ENCODE results near the gene TGFB3. TPM values are rescaled to one million over a fixed set of nuclear protein-coding genes. Genes with fewer than 3 reads are reported as not detected.

TGFB3 gene
- total RNA-seq, 2 donors from 2014 or later: 6.1 to 6.8 TPM

GRCh38 chr14:76002383-76002782, 20.6 kb upstream of the TGFB3 start:
- Mint-ChIP-seq H3K27me3 (ENCODE audit: insufficient read depth) (no peaks in the 10 kb centered on the region), H3K36me3 (ENCODE audit: low read depth) (peaks cover 77% of the 10 kb centered on the region), H3K27ac (no peak overlapping the region), H3K4me1 (peaks cover 10% of the 10 kb centered on the region), H3K4me3 (no peak overlapping the region), H3K9me3 (peaks cover 26% of the 10 kb centered on the region)
- no peak for TF ChIP-seq CTCF (conservative IDR thresholded peaks at IDR 0.05)
- H3K9me3 ChIP-seq (ENCODE audit: control insufficient read depth, low read length): peaks cover 21% of the 10 kb centered on the region
- H3K9ac ChIP-seq (ENCODE audit: extremely low read depth, low read length, poor library complexity, severe bottlenecking): no peak overlapping the region
- H3K36me3 ChIP-seq (ENCODE audit: control insufficient read depth, insufficient read depth, low read length): peaks cover 74% of the 10 kb centered on the region
- H3K4me3 ChIP-seq (ENCODE audit: low read length): no peak overlapping the region
- no peak for DNase-seq
- WGBS, 2 experiments (ENCODE audit: insufficient coverage in 1 of 2, insufficient read length in 1 of 2): 91% methylated on average over 1 of the region's 1 CpG
- peaks cover 3% of the 10 kb centered on the region for H3K4me1 ChIP-seq (ENCODE audit: control insufficient read depth, insufficient read depth, low read length)
- no peak overlapping the region for H3K27ac ChIP-seq (ENCODE audit: low read depth, low read length)
- H3K27me3 ChIP-seq (ENCODE audit: control insufficient read depth, insufficient read depth, low read length, poor library complexity, severe bottlenecking): no peaks in the 10 kb centered on the region

GRCh38 chr14:75999511-76000190, 17.9 kb upstream of the TGFB3 start:
- Mint-ChIP-seq H3K4me1 (no peaks in the 10 kb centered on the region), H3K27ac (no peak overlapping the region), H3K36me3 (ENCODE audit: low read depth) (peaks cover 72% of the 10 kb centered on the region), H3K4me3 (no peak overlapping the region), H3K9me3 (peaks cover 13% of the 10 kb centered on the region), H3K27me3 (ENCODE audit: insufficient read depth) (no peaks in the 10 kb centered on the region)
- 87 to 95% methylated on average over 3 to 6 of the region's 6 CpGs for WGBS, 2 experiments (ENCODE audit: insufficient coverage in 1 of 2, insufficient read length in 1 of 2)
- Histone ChIP-seq H3K27ac (ENCODE audit: low read depth, low read length) (no peak overlapping the region), H3K27me3 (ENCODE audit: control insufficient read depth, insufficient read depth, low read length, poor library complexity, severe bottlenecking) (no peaks in the 10 kb centered on the region), H3K4me1 (ENCODE audit: control insufficient read depth, insufficient read depth, low read length) (no peaks in the 10 kb centered on the region), H3K9me3 (ENCODE audit: control insufficient read depth, low read length) (peaks cover 10% of the 10 kb centered on the region), H3K9ac (ENCODE audit: extremely low read depth, low read length, poor library complexity, severe bottlenecking) (no peak overlapping the region), H3K4me3 (ENCODE audit: low read length) (no peak overlapping the region), H3K36me3 (ENCODE audit: control insufficient read depth, insufficient read depth, low read length) (peaks cover 77% of the 10 kb centered on the region)
- DNase-seq: no peak
- no peak for TF ChIP-seq CTCF (conservative IDR thresholded peaks at IDR 0.05)

- H3K4me1 Mint-ChIP-seq: peaks cover 14% of the 10 kb centered on the region
- TF ChIP-seq CTCF (conservative IDR thresholded peaks at IDR 0.05): no peak
- H3K4me3 Mint-ChIP-seq: no peak overlapping the region
- H3K27me3 ChIP-seq (ENCODE audit: control insufficient read depth, insufficient read depth, low read length, poor library complexity, severe bottlenecking): no peaks in the 10 kb centered on the region
- H3K9me3 ChIP-seq (ENCODE audit: control insufficient read depth, low read length): no peaks in the 10 kb centered on the region
- no peaks in the 10 kb centered on the region for H3K9me3 Mint-ChIP-seq
- no peak overlapping the region for H3K9ac ChIP-seq (ENCODE audit: extremely low read depth, low read length, poor library complexity, severe bottlenecking)
- peaks cover 12% of the 10 kb centered on the region for H3K4me1 ChIP-seq (ENCODE audit: control insufficient read depth, insufficient read depth, low read length)
- H3K4me3 ChIP-seq (ENCODE audit: low read length): no peak overlapping the region
- no peak for DNase-seq
- 91 to 100% methylated on average over 1 of the region's 1 CpG for WGBS, 2 experiments (ENCODE audit: insufficient coverage in 1 of 2, insufficient read length in 1 of 2)
- H3K27me3 Mint-ChIP-seq (ENCODE audit: insufficient read depth): no peaks in the 10 kb centered on the region
- no peak overlapping the region for H3K27ac Mint-ChIP-seq
- no peak overlapping the region for H3K27ac ChIP-seq (ENCODE audit: low read depth, low read length)
- H3K36me3 Mint-ChIP-seq (ENCODE audit: low read depth): peaks cover 64% of the 10 kb centered on the region
- peaks cover 53% of the 10 kb centered on the region for H3K36me3 ChIP-seq (ENCODE audit: control insufficient read depth, insufficient read depth, low read length)
Observed at GRCh38 chr14:75996488-75996887, 14.7 kb upstream of the TGFB3 start.

Data from endodermal cell (in vitro differentiated cells).